Measurements from ENCODE around the gene RASSF9.

The RASSF9 gene

DNA sequence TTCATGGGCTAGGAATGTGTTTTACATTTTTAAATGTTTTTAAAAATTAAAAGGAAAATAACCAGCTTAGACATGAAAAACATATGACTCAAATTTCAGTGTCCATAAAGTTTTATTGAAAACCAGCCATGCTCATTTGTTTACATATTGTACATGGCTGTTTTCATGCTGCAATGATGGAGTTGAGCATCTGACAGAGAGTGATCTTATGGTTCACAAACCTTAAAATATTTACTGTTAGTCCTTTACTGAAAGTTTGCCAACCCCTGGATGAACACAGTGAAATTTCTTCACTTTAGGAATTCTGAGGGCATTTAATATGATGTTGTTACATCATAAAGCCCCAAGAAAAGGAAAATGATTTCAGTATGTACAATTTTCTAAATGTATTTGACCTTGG is 16.1 kb downstream of the RASSF9 start:
- DNase-seq: no peak

GRCh38 chr12:85814741-85815140 is 21.5 kb downstream of the RASSF9 start:
- no peak for DNase-seq

DNA sequence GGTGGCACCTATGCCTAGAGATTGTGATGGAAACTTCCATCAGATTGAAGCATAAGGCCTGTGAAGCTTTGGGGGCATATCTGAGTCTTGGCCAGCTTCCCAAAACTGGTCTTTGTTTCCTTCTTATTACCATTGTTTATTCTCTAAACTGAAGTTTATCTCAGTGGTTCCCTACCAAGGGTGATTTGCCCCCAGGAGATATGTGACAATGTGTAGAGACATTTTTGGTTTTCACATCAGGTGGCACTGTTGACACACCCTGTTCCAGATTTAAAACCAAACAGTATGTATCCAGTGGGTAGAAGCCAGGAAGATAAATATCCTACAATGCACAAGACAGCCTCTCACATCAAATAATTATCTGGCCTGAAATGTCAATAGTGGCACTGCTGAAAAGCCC is 22.1 kb downstream of the RASSF9 start:
- no peak for DNase-seq

GRCh38 chr12:85809500-85809899 is 26.7 kb downstream of the RASSF9 start:
- no peak for DNase-seq

DNA sequence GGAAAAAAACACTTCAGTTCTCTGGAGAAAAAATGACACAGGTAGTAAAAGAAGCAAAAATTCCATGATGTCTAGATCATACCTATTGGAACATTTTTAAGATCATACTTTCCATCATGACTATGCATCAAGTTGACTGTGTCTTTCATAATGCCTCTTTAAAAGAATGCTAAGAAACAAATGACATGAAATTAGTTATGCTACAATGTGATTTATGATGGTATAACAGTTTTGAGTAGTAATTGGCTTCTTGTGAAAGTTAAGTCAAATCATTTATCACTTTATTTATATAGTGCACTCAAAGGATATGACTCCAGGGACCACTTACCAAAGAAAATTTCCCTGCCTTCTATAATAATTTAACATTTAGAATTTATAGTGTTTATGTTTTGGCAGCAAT is 28.5 kb downstream of the RASSF9 start:
- no peak for DNase-seq

DNA sequence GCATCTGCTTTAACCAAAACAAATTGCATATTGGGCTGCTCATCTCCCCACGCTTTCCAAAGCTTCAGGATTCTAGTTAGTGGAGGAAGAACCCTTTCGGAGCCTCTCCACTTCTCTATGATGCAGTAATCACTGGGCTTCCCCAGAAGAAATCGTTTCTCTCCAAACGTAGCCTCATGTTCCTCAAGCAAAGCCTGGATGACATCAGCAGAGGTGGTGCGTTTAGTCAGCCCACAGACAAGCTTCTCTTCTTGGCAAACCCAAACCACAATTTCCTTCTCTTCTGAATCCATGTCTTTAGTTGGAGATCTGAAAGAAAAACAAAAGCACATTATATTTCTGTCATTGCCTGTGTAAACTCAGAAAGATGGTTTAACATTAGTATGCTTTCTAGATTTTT is 30.6 kb downstream of the RASSF9 start:
- DNase-seq: no peak

- DNase-seq: no peak
These were observed 31.5 kb downstream of the RASSF9 start for GRCh38 chr12:85804663-85805062.

DNA sequence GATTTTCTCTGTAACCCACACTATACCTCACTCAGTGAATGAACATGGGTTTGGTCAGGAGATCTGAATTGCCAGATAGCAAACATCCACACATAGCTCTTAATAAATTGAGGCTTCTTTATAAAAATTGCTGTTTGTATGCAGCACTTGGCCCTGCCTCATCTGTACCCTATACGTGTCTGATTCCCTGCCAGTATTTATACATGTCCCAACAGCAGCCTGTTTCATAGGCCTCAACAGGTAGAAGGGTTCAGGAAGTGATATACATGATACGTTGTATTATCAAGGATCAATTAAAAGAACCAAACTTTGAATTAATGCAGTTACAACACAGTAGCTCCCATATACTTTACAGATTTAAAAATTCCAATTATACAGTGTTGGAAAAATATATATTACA is 32.3 kb downstream of the RASSF9 start:
- DNase-seq: no peak

DNA sequence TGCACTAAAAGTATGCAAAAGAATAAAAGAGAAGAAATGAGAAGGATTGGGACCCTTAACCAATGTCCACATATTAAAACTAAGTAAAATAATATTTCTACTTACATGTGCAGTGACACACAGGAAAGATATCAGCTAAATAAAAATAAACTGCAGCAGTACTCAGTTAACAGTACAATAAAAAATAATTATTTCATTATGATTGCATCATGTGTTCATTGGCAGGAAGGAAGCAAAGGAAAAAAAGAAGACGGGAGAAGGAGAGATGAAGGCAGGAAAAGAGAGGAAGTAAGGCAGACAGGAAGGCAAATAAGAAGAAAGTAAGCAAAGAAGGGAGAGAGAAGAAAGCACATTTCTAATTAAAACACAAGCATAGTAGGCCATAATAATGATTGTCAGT is 33.0 kb downstream of the RASSF9 start:
- no peak for DNase-seq

DNA sequence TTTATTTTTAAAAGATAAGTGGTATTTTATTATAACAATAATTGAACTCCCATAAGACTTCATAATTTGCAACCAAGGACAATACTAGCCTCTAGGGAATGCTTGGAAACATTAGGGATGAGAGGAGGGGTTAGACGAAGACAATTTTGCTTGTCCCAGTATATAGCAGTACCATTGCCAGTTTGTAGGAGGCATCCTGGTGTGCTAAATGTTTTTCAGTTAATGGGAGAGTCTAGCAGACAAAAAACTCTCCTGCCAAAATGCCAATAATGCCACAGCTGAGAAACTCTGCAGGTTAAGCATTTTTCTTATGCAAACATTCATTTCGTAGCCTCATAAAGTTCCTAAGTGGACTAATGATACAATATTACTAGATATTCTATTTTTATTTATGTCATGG is 38.1 kb downstream of the RASSF9 start:
- no peak for DNase-seq

DNA sequence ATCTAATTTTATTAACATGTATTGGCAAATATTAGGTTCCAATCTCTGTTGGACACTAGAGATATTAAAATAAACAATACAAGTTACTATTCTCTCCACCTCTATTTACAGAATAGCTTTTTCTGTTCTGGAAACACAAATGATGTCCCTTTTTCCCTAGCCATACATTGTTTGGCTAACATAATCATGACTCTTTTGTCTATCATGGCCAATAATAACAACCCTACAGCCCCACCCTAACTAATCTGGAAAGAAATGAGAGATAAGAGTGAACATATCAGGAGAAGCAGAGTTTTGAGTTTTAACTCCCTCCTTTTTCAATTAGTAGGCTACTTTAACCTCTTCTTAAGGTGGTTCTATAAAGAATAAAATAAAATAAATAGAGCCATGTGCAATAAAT is 40.2 kb downstream of the RASSF9 start:
- no peak for DNase-seq

DNA sequence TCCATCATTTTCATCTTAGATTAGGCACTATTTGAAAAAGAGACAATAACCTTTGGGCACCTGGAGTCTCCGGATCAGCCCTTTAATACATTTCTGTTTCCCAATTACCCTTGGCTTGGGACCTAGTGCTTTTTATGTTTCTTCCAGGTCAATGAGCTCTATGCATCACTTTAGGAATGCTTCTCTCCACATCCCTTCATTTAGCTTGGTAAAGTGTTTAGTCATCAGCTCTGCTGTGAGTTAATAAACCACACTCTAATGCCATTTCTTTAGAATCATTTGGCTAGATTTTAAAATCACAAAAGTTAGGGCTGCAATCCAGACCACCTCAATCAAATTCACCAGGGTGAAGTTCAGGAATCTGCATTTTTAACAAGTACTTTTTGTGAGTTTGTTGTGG is 41.7 kb downstream of the RASSF9 start:
- no peak for DNase-seq

DNA sequence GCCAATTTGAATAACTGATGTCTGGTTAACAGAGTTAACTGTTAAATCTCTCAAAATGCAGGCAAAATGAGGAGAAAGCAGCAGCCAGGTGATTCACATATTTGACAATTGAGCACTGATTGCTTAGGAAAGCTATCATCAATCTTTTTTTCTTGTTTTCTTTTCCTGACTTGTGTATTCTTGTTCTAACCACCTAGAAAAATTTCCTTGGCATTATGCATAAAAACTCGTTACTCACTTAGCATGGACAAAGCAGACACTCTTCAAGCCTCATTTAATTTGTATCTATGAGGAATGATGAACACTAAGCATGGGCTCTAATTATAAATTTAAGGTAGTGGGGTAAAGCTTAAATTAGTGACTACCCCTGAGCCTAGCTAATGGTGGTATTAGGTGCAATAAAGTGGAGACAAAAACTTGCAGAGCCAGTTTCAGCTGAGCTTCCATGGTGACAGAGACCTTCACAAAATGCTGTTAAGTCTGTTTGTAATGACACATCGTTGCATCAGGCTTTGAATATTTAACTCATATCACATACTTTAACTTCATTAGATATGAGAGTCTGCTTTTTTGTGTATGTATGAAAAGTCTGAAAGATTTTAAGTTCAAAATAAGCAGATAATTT is 52.0 kb downstream of the RASSF9 start:
- no peak for DNase-seq

GRCh38 chr12:85782711-85783110 is 53.5 kb downstream of the RASSF9 start:
- no peak for DNase-seq

GRCh38 chr12:85781766-85782165 is 54.4 kb downstream of the RASSF9 start:
- DNase-seq: no peak

DNA sequence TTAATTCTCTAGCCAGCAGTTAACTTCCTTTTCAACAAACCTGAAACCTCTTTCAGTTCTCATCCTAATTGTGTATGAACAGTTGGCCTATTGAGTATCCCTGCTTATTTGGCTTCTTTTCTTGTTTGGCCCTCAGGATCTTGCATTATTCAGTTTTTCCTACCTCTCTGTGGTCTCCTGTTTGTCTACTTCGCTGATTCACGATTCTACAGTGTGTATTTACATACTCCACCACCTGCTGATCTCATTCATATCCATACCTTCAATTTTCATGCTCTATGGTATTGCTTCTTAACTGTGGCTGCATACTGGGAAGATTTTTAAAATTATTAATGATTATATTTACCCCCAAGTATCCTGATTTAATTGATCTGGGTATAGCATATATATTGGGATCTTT is 56.4 kb downstream of the RASSF9 start:
- DNase-seq: no peak

GRCh38 chr12:85775091-85775490 is 61.1 kb downstream of the RASSF9 start:
- no peak for DNase-seq

GRCh38 chr12:85765453-85765869 is 70.7 kb downstream of the RASSF9 start:
- DNase-seq: no peak

- no peak for DNase-seq
These were observed 76.6 kb downstream of the RASSF9 start for GRCh38 chr12:85759623-85760022.

DNA sequence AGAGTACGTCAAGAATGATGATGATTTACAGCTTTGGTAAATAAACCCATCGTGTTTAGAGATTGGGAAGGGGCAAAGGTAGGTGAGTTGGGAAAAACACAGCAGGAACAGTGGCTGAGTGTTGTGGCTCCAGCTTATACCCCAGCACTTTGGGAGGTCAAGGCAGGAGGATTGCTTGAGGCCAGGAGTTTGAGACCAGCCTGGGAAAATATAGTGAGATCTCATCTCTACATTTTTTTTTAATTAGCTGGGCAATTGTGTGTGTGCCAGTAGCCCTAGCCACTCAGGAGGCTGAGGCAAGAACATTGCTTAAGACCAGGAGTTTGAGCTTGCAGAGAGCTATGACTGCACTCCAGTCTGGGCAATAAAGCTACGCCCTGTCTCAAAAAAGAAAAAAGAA is 77.1 kb downstream of the RASSF9 start:
- DNase-seq: no peak

- no peak for DNase-seq
These were observed 80.4 kb downstream of the RASSF9 start for GRCh38 chr12:85755760-85756159.
